MM.1S (cell line): ENCODE data around the gene MYO1B.

ENCODE experiments used
- CTCF ChIP-seq: fragments of 300-600 bp; sonication (generic); IDR thresholded peaks from 2 replicates; pipeline ENCODE4 v1.5.1; 2016; ENCODE audit warnings: antibody characterized with exemption, low read length, mixed read lengths
- EZH2phosphoT487 ChIP-seq: fragments of 300-600 bp; sonication (generic); IDR thresholded peaks from 2 replicates; pipeline ENCODE4 v1.6.1; 2018; ENCODE audit warnings: antibody characterized with exemption, low read length

- no peak for TF ChIP-seq CTCF
- TF ChIP-seq EZH2phosphoT487 = no peak
Measured at GRCh38 chr2:191280290-191280689, 35.1 kb downstream of the MYO1B start.
